ENCODE data around the gene ENHO. TPM values are rescaled to one million over a fixed set of nuclear protein-coding genes. Genes with fewer than 3 reads are reported as not detected.

ENHO gene
- total and polyA plus RNA-seq, 12 donors = 0.32 to 1.2 (median 0.46) TPM; not detected in 4

DNA sequence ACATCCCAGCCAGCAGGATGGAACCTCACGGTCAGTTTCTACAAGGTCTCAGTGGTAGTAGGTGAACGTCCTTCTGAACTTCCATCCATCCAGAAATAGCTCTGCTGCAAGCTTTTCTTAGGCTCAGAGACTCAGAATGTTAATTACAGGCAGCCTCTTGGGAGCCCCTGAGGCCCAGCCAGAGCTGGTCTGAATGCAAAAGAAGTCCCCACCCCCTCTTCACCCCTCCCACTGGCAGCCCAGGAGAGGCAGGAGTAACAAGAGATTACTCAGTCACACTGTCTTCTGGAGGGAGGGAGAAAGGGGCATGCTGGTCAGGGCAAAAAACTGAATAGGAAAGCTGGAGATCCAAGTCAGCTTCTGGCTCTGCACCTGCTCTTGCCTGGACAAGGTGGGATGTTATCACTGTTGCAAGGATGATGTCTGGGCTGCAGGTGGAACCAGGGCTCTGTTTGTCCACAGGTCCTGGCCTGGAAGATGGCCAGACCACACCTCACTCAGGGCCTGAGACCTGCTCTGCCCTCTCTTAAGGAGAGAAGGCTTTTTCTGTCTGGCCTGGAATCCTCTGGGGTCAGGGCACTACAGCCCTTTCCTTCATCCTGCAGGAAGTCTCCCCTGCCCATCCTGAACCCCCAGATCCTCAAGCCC is 9.1 kb downstream of the ENHO start:
- Histone ChIP-seq H3K4me3 (no peak overlapping the region), H3K9me3 (no peaks in the 10 kb centered on the region), H3K36me3 (no peaks in the 10 kb centered on the region), H3K4me1 (no peaks in the 10 kb centered on the region), H3K27me3 (no peaks in the 10 kb centered on the region), H3K27ac (no peak overlapping the region)
- DNase-seq = no peak
- WGBS, 2 donors = 66 to 75% methylated on average over 2 of the region's 2 CpGs
- peak in 1 of 8 donors; percentile 27 for ATAC-seq
- TF ChIP-seq, protein P1, sequence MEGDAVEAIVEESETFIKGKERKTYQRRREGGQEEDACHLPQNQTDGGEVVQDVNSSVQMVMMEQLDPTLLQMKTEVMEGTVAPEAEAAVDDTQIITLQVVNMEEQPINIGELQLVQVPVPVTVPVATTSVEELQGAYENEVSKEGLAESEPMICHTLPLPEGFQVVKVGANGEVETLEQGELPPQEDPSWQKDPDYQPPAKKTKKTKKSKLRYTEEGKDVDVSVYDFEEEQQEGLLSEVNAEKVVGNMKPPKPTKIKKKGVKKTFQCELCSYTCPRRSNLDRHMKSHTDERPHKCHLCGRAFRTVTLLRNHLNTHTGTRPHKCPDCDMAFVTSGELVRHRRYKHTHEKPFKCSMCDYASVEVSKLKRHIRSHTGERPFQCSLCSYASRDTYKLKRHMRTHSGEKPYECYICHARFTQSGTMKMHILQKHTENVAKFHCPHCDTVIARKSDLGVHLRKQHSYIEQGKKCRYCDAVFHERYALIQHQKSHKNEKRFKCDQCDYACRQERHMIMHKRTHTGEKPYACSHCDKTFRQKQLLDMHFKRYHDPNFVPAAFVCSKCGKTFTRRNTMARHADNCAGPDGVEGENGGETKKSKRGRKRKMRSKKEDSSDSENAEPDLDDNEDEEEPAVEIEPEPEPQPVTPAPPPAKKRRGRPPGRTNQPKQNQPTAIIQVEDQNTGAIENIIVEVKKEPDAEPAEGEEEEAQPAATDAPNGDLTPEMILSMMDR (IDR thresholded peaks at IDR 0.05) = no peak
- intact Hi-C loops (cut with DNase I) = no loop called here

DNA sequence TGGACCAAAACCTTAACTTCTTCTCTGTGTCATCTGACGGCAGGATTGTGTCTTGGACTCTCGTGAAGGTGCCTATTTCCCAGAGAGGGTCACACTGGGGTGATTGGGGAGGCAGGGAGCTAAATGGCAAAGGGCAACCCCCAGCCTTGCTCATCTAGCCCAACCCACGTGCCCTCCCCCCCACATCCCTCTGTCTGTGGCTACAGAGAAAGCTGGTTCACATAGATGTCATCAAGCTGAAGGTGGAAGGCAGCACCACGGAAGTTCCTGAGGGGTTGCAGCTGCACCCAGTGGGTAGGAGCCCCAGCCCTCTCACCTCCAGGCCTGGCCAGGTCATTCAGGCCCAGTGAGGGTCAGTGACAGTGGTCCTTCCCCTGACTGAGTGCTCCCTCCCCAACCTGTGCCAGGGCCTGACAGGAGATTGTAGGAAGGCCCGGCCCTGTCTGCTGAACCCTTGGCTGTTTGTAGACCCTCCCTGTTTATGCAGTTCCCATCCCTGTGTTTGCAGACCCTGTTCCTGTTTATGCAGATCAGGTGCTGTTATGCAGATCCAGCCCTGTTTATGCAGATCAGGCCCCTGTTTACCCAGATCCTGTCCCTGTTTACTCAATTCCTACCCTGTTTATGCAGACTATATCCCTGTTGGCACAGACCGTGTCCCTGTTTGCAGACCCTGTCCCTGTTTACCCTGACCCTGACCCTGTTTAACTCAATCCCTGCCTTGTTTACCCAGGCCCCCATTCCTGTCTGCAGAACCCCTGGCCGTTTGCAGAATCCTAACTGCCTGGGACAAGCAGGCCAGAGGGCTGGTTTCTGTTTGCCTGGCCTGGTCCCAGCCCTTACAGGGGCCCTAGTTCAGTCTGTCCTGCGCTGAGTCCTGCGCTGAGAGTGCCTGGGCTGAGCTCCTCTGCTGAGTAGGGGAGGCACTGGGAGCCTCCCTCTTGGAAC is 10.4 kb downstream of the ENHO start:
- TF ChIP-seq, protein P1 (IDR thresholded peaks at IDR 0.05) = no peak
- Histone ChIP-seq H3K4me3 (no peak overlapping the region), H3K9me3 (no peaks in the 10 kb centered on the region), H3K27ac (no peak overlapping the region), H3K4me1 (no peaks in the 10 kb centered on the region), H3K36me3 (no peaks in the 10 kb centered on the region), H3K27me3 (no peaks in the 10 kb centered on the region)
- 78 to 81% methylated on average over 9 of the region's 9 CpGs for WGBS, 2 donors
- DNase-seq (no peak), ATAC-seq (no peak)
- intact Hi-C loops (cut with DNase I) = no loop called here

DNA sequence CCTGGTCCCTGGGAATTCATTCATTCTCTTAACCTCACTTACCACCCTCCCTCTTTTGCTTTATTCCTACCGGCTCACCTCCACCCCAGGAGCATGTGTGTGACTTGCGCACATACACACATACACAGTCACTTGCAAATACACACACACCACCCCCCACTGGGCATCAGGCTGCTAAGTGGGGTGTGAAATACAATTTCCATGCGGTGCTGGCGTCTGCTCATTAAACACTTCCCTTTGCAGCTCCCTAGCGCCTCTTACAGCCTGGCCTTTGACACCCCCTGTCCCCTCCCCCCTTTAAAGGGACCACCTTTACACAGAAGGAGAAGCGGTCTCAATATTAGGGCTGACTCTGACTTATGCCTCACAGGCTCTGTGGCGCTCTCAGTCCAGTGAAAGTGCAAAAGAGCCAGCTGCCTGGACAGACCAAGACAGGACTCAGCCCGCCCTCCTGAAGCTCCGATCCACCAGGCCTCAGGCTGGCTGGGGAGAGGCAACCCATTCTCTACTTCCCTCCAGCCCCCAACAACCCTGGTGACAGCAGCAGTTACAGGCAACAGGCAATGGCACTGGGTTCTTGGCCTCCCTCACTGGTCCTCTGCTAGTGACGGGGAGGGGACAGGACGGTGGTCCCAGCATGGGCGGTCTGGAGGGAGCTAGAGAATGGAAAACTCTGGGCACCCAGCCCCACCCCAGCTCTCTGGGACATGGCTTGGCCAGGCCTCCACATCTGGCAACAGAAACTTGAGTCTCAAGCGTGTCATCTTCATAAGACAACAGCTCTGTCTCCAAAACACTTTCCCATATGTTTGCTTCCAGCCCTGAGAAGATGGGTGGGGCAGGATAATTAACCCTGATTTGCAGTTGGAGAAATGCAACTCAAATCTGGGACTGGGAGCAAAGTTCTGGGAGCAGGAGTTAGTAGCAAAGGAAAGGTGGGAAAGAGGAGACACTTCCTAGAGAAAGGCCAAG is 12.0 kb downstream of the ENHO start:
- Histone ChIP-seq H3K4me1 (no peaks in the 10 kb centered on the region), H3K27me3 (no peaks in the 10 kb centered on the region), H3K4me3 (no peak overlapping the region), H3K27ac (no peak overlapping the region), H3K36me3 (no peaks in the 10 kb centered on the region), H3K9me3 (no peaks in the 10 kb centered on the region)
- ATAC-seq (no peak), DNase-seq (no peak)
- TF ChIP-seq, protein P1 (IDR thresholded peaks at IDR 0.05) = no peak
- WGBS, 2 donors = 70 to 71% methylated on average over 13 of the region's 13 CpGs
- intact Hi-C loops (cut with DNase I) = no loop called here

DNA sequence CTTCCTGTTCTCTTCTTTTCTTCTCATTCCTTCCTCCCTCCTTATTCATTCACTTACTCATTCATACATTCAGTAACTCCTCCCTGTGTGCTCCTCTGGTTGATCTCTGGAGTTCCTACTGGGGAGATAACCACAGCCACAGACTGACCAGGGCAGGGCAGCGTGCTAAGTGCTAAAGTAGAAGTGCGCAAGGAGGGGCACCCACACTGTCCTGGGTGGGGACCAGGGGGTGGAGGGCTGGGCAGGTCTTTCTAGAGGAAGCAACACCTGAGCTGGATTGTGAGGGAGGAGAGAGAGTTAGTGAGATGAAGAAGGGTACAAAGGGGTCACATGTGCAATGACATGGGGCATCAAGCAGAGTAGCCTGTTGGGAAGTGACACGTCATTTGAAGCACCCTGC is 13.8 kb downstream of the ENHO start:
- no peak for ATAC-seq
- H3K27ac ChIP-seq = no peak overlapping the region
- no peaks in the 10 kb centered on the region for H3K27me3 ChIP-seq
- intact Hi-C loops (cut with DNase I) = loop anchor here in 4 of 10 donors (10.0 kb wide), 2 partner anchors 104 to 174 kb away; no protein-coding TSS in a partner anchor
- no peak for DNase-seq
- no peak overlapping the region for H3K4me3 ChIP-seq
- no peaks in the 10 kb centered on the region for H3K9me3 ChIP-seq
- H3K36me3 ChIP-seq = no peaks in the 10 kb centered on the region
- 85 to 94% methylated on average over 3 of the region's 3 CpGs for WGBS, 2 donors
- no peaks in the 10 kb centered on the region for H3K4me1 ChIP-seq
- TF ChIP-seq, protein P1 (IDR thresholded peaks at IDR 0.05) = no peak
